CD14-positive monocyte (primary cell): ENCODE measurements around the gene LYL1. TPM values are rescaled to one million over a fixed set of nuclear protein-coding genes. Genes with fewer than 3 reads are reported as not detected.

Source experiments
- DNase-seq, 3 donors: peaks; one replicate each; pipeline ENCODE4 v3.0.0-alpha.2; 2011 to 2022
- H2AFZ ChIP-seq: 2 replicates; pipeline ENCODE4 v1.6.0; 2012; ENCODE audit warnings: mild to moderate bottlenecking, low read depth, low read length, inconsistent platforms; ENCODE audit not compliant: insufficient read depth, poor library complexity, severe bottlenecking
- H3K27ac ChIP-seq, 2 donors: 1 replicate in 1 of 2; 2 replicates in 1 of 2; pipeline ENCODE4 v1.5.1; 2012 to 2013; ENCODE audit warnings: low read length in 2 of 2, control low read depth in 1 of 2, inconsistent platforms in 1 of 2, low read depth in 1 of 2, mild to moderate bottlenecking in 1 of 2
- H3K27me3 ChIP-seq, 2 donors: one replicate each; pipeline versions ENCODE4 v1.6.0 to v1.6.1; 2011 to 2013; ENCODE audit warnings: low read length in 2 of 2; ENCODE audit not compliant: control insufficient read depth in 2 of 2, insufficient read depth in 2 of 2
- H3K36me3 ChIP-seq, 2 donors: replicated peaks in 1 of 2; 1 replicate in 1 of 2; 2 replicates in 1 of 2; pipeline versions ENCODE4 v1.5.1 to v1.6.1; 2012 to 2013; ENCODE audit warnings: low read length in 2 of 2, control low read depth in 1 of 2, inconsistent platforms in 1 of 2, mild to moderate bottlenecking in 1 of 2; ENCODE audit not compliant: insufficient read depth in 2 of 2, control insufficient read depth in 1 of 2
- H3K4me1 ChIP-seq, 2 donors: 1 replicate in 1 of 2; 2 replicates in 1 of 2; pipeline versions ENCODE4 v1.5.1 to v1.6.1; 2012 to 2013; ENCODE audit warnings: low read length in 2 of 2, control low read depth in 1 of 2, inconsistent platforms in 1 of 2, mild to moderate bottlenecking in 1 of 2, moderate library complexity in 1 of 2; ENCODE audit not compliant: insufficient read depth in 2 of 2, control insufficient read depth in 1 of 2
- H3K4me2 ChIP-seq: replicated peaks from 2 replicates; pipeline ENCODE3; 2012; ENCODE audit warnings: low read length, moderate library complexity, mild to moderate bottlenecking; ENCODE audit not compliant: poor library complexity, severe bottlenecking; ENCODE audit errors: extremely low read depth
- H3K4me3 ChIP-seq, 3 experiments: fragments of 200-600 bp in 1 of 3; sonication (generic) in 1 of 3; replicated peaks in 1 of 3; 1 replicate in 2 of 3; 2 replicates in 1 of 3; pipeline ENCODE4 v1.5.1; 2011 to 2013; ENCODE audit warnings: low read length in 3 of 3, mild to moderate bottlenecking in 3 of 3, control low read depth in 2 of 3, low read depth in 2 of 3, inconsistent platforms in 1 of 3, moderate library complexity in 1 of 3
- H3K79me2 ChIP-seq: 2 replicates; pipeline ENCODE4 v1.6.0; 2012; ENCODE audit warnings: mild to moderate bottlenecking, control low read depth, inconsistent platforms, low read length, moderate library complexity; ENCODE audit not compliant: insufficient read depth
- H3K9ac ChIP-seq: 2 replicates; pipeline ENCODE4 v1.6.0; 2017; ENCODE audit warnings: low read length, mild to moderate bottlenecking; ENCODE audit not compliant: insufficient read depth, poor library complexity, severe bottlenecking
- H3K9me3 ChIP-seq, 2 donors: replicated peaks in 1 of 2; 1 replicate in 1 of 2; 2 replicates in 1 of 2; pipeline versions ENCODE4 v1.5.1 to v1.6.1; 2012 to 2013; ENCODE audit warnings: low read length in 2 of 2, control low read depth in 1 of 2; ENCODE audit not compliant: control insufficient read depth in 1 of 2, insufficient read depth in 1 of 2
- H4K20me1 ChIP-seq: 2 replicates; pipeline ENCODE4 v1.6.0; 2012; ENCODE audit warnings: mild to moderate bottlenecking, low read length, control low read depth, moderate library complexity; ENCODE audit not compliant: insufficient read depth
- H3K27ac Mint-ChIP-seq, 7 donors: one replicate each; pipeline ENCODE4 v1.8.0; 2020; ENCODE audit warnings: mild to moderate bottlenecking in 7 of 7, mixed read lengths in 7 of 7, moderate library complexity in 6 of 7, inconsistent platforms in 2 of 7
- H3K27me3 Mint-ChIP-seq, 3 donors: one replicate each; pipeline ENCODE4 v1.8.0; 2021 to 2022; ENCODE audit warnings: low read depth in 3 of 3, mild to moderate bottlenecking in 3 of 3, mixed read lengths in 3 of 3, moderate library complexity in 3 of 3, inconsistent platforms in 1 of 3
- H3K36me3 Mint-ChIP-seq, 2 donors: one replicate each; pipeline ENCODE4 v1.8.0; 2020; ENCODE audit warnings: mixed read lengths in 2 of 2, inconsistent platforms in 1 of 2, mild to moderate bottlenecking in 1 of 2
- H3K4me1 Mint-ChIP-seq: one replicate; pipeline ENCODE4 v1.8.0; 2020; ENCODE audit warnings: mild to moderate bottlenecking, mixed read lengths
- H3K4me3 Mint-ChIP-seq, 2 donors: one replicate each; pipeline ENCODE4 v1.8.0; 2020; ENCODE audit warnings: mild to moderate bottlenecking in 2 of 2, mixed read lengths in 2 of 2, moderate library complexity in 1 of 2
- H3K9me3 Mint-ChIP-seq, 7 donors: one replicate each; pipeline ENCODE4 v1.8.0; 2020 to 2022; ENCODE audit warnings: mixed read lengths in 7 of 7, mild to moderate bottlenecking in 6 of 7, moderate library complexity in 6 of 7, inconsistent platforms in 2 of 7
- WGBS: methylation state at CpG from one replicate; pipeline ENCODE4 v1.1.5; 2013; ENCODE audit warnings: missing lambda C conversion rate; ENCODE audit not compliant: insufficient coverage; 5-methylcytosine and 5-hydroxymethylcytosine counted together
- intact Hi-C, 2 donors: fragments of 100-400 bp; cut with micrococcal nuclease; formaldehyde crosslinking; loops; one replicate each; pipeline versions ENCODE4 v1.15.0 to v1.15.1; 2023
- polyA minus RNA-seq: library from RNA; depleted of rRNA, polyadenylated mRNA; stranded (reverse); fragments of >200 nt; gene quantifications from 2 replicates; pipeline ENCODE4 v1.2.3, GENCODE V29; 2012
- polyA plus RNA-seq, 3 donors: library from polyadenylated mRNA; depleted of rRNA in 1 of 3; unstranded in 2 of 3; stranded (reverse) in 1 of 3; fragments of 300-500 nt in 2 of 3; fragments of >200 nt in 1 of 3; fragmentation: Illumina TruSeq in 2 of 3; gene quantifications; 1 replicate in 2 of 3; 2 replicates in 1 of 3; pipeline ENCODE4 v1.2.3, GENCODE V29; 2012 to 2021
- total RNA-seq, 12 experiments: library from RNA in 1 of 12; stranded (reverse) in 1 of 12; fragments of 120-200 nt in 1 of 12; gene quantifications; one replicate each; pipeline ENCODE4 v1.2.4 and lab custom pipeline; 2013 to 2026; ENCODE audit warnings: mixed read lengths in 6 of 12, inconsistent platforms in 1 of 12
- TF ChIP-seq, protein P1 (sequence below): fragments of 200-600 bp; IDR thresholded peaks from one replicate; pipeline ENCODE4 v1.8.0; 2022; ENCODE audit warnings: antibody characterized with exemption, mild to moderate bottlenecking

The LYL1 gene
- 110 TPM for total RNA-seq (2013)
- polyA plus RNA-seq, result 10 to 100 TPM; 35.7 to 51.1 (median 37.1) TPM
- polyA minus RNA-seq, result 139 and 206 TPM in 2 replicates
- total RNA-seq (lab: John Stamatoyannopoulos, UW), result 4.1 to 55.0 (median 26.2) reads per million in 11 experiments

DNA sequence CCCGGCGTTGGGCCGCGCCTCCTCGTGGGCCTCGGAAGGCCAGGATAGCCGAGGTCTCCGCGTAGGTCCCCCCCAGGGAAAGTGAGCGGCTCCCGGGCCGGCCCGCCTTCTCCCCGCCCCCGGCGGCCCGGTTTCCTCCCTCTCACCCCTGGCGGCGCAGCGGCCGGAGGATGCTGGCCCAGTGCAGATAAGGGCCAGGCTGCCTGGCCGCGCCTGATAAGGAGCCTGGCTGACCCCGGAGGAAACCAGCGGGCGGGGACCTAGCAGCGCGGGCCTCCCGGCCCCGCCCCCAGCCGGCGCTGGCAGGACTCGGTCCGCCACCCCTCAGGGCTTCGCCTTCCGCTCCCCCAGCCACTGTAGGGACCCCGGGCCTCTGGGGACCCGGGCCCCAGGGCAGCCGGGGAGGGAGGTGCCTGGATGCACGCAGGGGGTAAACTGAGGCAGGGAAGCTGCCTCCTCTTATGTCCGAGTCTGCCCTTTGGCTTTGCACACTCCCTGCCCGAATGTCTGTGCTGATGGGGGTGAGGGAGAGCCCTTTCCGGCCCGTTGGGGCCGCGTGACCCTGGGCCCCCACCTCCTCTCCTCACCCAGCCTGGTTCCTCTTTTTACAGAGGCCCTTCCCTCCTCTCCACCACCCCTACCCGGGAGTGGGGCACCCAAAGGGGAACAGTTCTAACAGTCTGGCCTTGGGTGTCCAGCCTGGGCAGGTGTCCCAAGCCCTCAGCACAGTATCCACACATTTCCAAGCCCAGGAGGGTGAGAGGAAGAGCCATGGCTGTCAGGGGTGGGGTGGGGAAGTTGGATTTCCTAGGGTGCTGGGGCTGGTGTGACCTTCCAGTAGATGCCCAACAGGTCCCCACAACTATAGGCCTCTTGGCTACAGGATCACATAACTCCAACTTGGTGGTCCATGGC lies at the start of gene LYL1:
LYL1 (minus strand) TSS at position 193 of the 915 bp plus-strand sequence. CDS start 1,687 bp downstream, outside the sequence.
- peak within 1 kb of the TSS; percentile 86 for H3K9ac ChIP-seq
- peak within 1 kb of the TSS; percentile 51 to 92 (median 84) for H3K4me3 ChIP-seq
- peaks cover 8 to 17% of the 10 kb centered on the region in 2 donors for H3K36me3 ChIP-seq
- H2AFZ ChIP-seq, result peak within 1 kb of the TSS; percentile 91
- no peaks in the 10 kb centered on the region for H3K9me3 Mint-ChIP-seq
- H3K27me3 Mint-ChIP-seq, result peaks cover 0 to 1% (median 1%) of the 10 kb centered on the region in 3 donors
- peak within 1 kb of the TSS; percentile 100 for H3K4me2 ChIP-seq
- peak; percentile 86 to 90 (median 89) for DNase-seq
- peaks cover 77% of the 10 kb centered on the region for H3K79me2 ChIP-seq
- H3K27ac ChIP-seq, result peak within 1 kb of the TSS; percentile 90 to 98
- peak within 1 kb of the TSS; percentile 93 to 97 (median 96) for H3K27ac Mint-ChIP-seq
- peaks cover 65 to 79% of the 10 kb centered on the region in 2 donors for H3K4me1 ChIP-seq
- TF ChIP-seq, protein P1, sequence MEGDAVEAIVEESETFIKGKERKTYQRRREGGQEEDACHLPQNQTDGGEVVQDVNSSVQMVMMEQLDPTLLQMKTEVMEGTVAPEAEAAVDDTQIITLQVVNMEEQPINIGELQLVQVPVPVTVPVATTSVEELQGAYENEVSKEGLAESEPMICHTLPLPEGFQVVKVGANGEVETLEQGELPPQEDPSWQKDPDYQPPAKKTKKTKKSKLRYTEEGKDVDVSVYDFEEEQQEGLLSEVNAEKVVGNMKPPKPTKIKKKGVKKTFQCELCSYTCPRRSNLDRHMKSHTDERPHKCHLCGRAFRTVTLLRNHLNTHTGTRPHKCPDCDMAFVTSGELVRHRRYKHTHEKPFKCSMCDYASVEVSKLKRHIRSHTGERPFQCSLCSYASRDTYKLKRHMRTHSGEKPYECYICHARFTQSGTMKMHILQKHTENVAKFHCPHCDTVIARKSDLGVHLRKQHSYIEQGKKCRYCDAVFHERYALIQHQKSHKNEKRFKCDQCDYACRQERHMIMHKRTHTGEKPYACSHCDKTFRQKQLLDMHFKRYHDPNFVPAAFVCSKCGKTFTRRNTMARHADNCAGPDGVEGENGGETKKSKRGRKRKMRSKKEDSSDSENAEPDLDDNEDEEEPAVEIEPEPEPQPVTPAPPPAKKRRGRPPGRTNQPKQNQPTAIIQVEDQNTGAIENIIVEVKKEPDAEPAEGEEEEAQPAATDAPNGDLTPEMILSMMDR, result no peak
- intact Hi-C loops, result loop anchor here (5.0 kb wide), 1 partner anchor 49 kb away; the partner anchor contains the start of genes IER2 (in 2 of the 2) and STX10 (in 2 of the 2)
- no peaks in the 10 kb centered on the region for H3K9me3 ChIP-seq
- H3K4me1 Mint-ChIP-seq, result peaks cover 55% of the 10 kb centered on the region
- H3K36me3 Mint-ChIP-seq, result peaks cover 11 to 16% of the 10 kb centered on the region in 2 donors
- H3K4me3 Mint-ChIP-seq, result peak within 1 kb of the TSS; percentile 87 to 97
- H4K20me1 ChIP-seq, result peaks cover 27% of the 10 kb centered on the region
- under 1% methylated on average over 40 of the region's 47 CpGs for WGBS
- H3K27me3 ChIP-seq, result no peaks in the 10 kb centered on the region
